Activated T-cell treated with anti-CD3 and anti-CD28 coated beads, Interleukin-2, amount 50 U/mL, for 4 hours (primary cell): ENCODE data around the gene PTPRM. TPM values are rescaled to one million over a fixed set of nuclear protein-coding genes. Genes with fewer than 3 reads are reported as not detected.

Experiments
- ATAC-seq, 2 donors: fragments of 200-7000 bp; cut with Tn5 transposase; one replicate each; pipeline ENCODE4 v1.10.0; 2021
- DNase-seq: peaks from one replicate; pipeline ENCODE4 v3.0.0-alpha.2; 2020
- H3K27me3 Mint-ChIP-seq: one replicate; pipeline ENCODE4 v1.8.0; 2021; ENCODE audit warnings: low read depth, mixed read lengths
- H3K36me3 Mint-ChIP-seq: one replicate; pipeline ENCODE4 v1.8.0; 2022; ENCODE audit warnings: mixed read lengths; ENCODE audit not compliant: insufficient read depth
- H3K4me1 Mint-ChIP-seq: one replicate; pipeline ENCODE4 v1.8.0; 2021; ENCODE audit warnings: low read depth, mixed read lengths
- H3K4me3 Mint-ChIP-seq: one replicate; pipeline ENCODE4 v1.8.0; 2021; ENCODE audit warnings: mild to moderate bottlenecking, moderate library complexity, mixed read lengths
- H3K9me3 Mint-ChIP-seq: one replicate; pipeline ENCODE4 v1.8.0; 2021; ENCODE audit warnings: mixed read lengths
- total RNA-seq, 3 donors: library from RNA; stranded (reverse); gene quantifications; one replicate each; pipeline ENCODE4 v1.2.1, GENCODE V29; 2021

PTPRM gene
- total RNA-seq, 3 donors from 2014 or later = 1.5 to 3.5 (median 2.3) TPM

- Mint-ChIP-seq H3K27me3 (no peaks in the 10 kb centered on the region), H3K36me3 (no peaks in the 10 kb centered on the region), H3K9me3 (no peaks in the 10 kb centered on the region), H3K4me1 (no peaks in the 10 kb centered on the region), H3K4me3 (no peak overlapping the region)
- DNase-seq = no peak
- no peak for ATAC-seq
Observed at GRCh38 chr18:8169722-8170121, 602.6 kb downstream of the PTPRM start.

- peaks cover 3% of the 10 kb centered on the region for H3K9me3 Mint-ChIP-seq
- no peak for DNase-seq
- H3K4me1 Mint-ChIP-seq = no peaks in the 10 kb centered on the region
- no peak overlapping the region for H3K4me3 Mint-ChIP-seq
- H3K27me3 Mint-ChIP-seq = no peaks in the 10 kb centered on the region
- no peaks in the 10 kb centered on the region for H3K36me3 Mint-ChIP-seq
- ATAC-seq = no peak
Observed at GRCh38 chr18:8174771-8175170, 607.7 kb downstream of the PTPRM start.

GRCh38 chr18:8175501-8176061 is 608.5 kb downstream of the PTPRM start:
- DNase-seq (no peak), ATAC-seq (no peak)
- Mint-ChIP-seq H3K27me3 (no peaks in the 10 kb centered on the region), H3K4me1 (no peaks in the 10 kb centered on the region), H3K9me3 (peaks cover 5% of the 10 kb centered on the region), H3K36me3 (no peaks in the 10 kb centered on the region), H3K4me3 (no peak overlapping the region)

GRCh38 chr18:8176109-8176508 is 609.0 kb downstream of the PTPRM start:
- Mint-ChIP-seq H3K4me1 (no peaks in the 10 kb centered on the region), H3K36me3 (no peaks in the 10 kb centered on the region), H3K9me3 (peaks cover 5% of the 10 kb centered on the region), H3K27me3 (no peaks in the 10 kb centered on the region), H3K4me3 (no peak overlapping the region)
- ATAC-seq = no peak
- DNase-seq = no peak

GRCh38 chr18:8176554-8176953 is 609.4 kb downstream of the PTPRM start:
- Mint-ChIP-seq H3K4me3 (no peak overlapping the region), H3K4me1 (no peaks in the 10 kb centered on the region), H3K36me3 (no peaks in the 10 kb centered on the region), H3K9me3 (peaks cover 5% of the 10 kb centered on the region), H3K27me3 (no peaks in the 10 kb centered on the region)
- no peak for DNase-seq
- no peak for ATAC-seq

GRCh38 chr18:8177330-8178016 is 610.4 kb downstream of the PTPRM start:
- no peak for ATAC-seq
- no peaks in the 10 kb centered on the region for H3K36me3 Mint-ChIP-seq
- no peak for DNase-seq

GRCh38 chr18:8186413-8186812 is 619.3 kb downstream of the PTPRM start:
- DNase-seq (no peak), ATAC-seq (no peak)
- Mint-ChIP-seq H3K27me3 (no peaks in the 10 kb centered on the region), H3K4me1 (no peaks in the 10 kb centered on the region), H3K36me3 (no peaks in the 10 kb centered on the region), H3K9me3 (no peaks in the 10 kb centered on the region), H3K4me3 (no peak overlapping the region)

More at GRCh38 chr18:8177330-8178016, 610.4 kb downstream of the PTPRM start:
- no peaks in the 10 kb centered on the region for H3K27me3 Mint-ChIP-seq
- no peaks in the 10 kb centered on the region for H3K4me1 Mint-ChIP-seq
- no peak overlapping the region for H3K4me3 Mint-ChIP-seq
- H3K9me3 Mint-ChIP-seq = peaks cover 5% of the 10 kb centered on the region

- no peaks in the 10 kb centered on the region for H3K9me3 Mint-ChIP-seq
- H3K4me3 Mint-ChIP-seq = no peak overlapping the region
- H3K36me3 Mint-ChIP-seq = no peaks in the 10 kb centered on the region
- H3K4me1 Mint-ChIP-seq = no peaks in the 10 kb centered on the region
- ATAC-seq (no peak), DNase-seq (no peak)
- H3K27me3 Mint-ChIP-seq = no peaks in the 10 kb centered on the region
Observed at GRCh38 chr18:8188184-8188583, 621.1 kb downstream of the PTPRM start.

GRCh38 chr18:8190980-8191379 is 623.9 kb downstream of the PTPRM start:
- Mint-ChIP-seq H3K27me3 (no peaks in the 10 kb centered on the region), H3K36me3 (no peaks in the 10 kb centered on the region), H3K4me3 (no peak overlapping the region), H3K9me3 (no peaks in the 10 kb centered on the region), H3K4me1 (no peaks in the 10 kb centered on the region)
- ATAC-seq (no peak), DNase-seq (no peak)

- H3K4me1 Mint-ChIP-seq = no peaks in the 10 kb centered on the region
- no peaks in the 10 kb centered on the region for H3K9me3 Mint-ChIP-seq
Observed at GRCh38 chr18:8194431-8194830, 627.3 kb downstream of the PTPRM start.

GRCh38 chr18:8196238-8196637 is 629.1 kb downstream of the PTPRM start:
- Mint-ChIP-seq H3K27me3 (no peaks in the 10 kb centered on the region), H3K4me1 (no peaks in the 10 kb centered on the region), H3K4me3 (no peak overlapping the region), H3K36me3 (no peaks in the 10 kb centered on the region), H3K9me3 (no peaks in the 10 kb centered on the region)
- no peak for ATAC-seq
- DNase-seq = no peak

More at GRCh38 chr18:8194431-8194830, 627.3 kb downstream of the PTPRM start:
- ATAC-seq = no peak
- Mint-ChIP-seq H3K36me3 (no peaks in the 10 kb centered on the region), H3K4me3 (no peak overlapping the region), H3K27me3 (no peaks in the 10 kb centered on the region)
- DNase-seq = no peak

GRCh38 chr18:8197499-8197898 is 630.4 kb downstream of the PTPRM start:
- Mint-ChIP-seq H3K4me1 (no peaks in the 10 kb centered on the region), H3K36me3 (no peaks in the 10 kb centered on the region), H3K9me3 (no peaks in the 10 kb centered on the region), H3K27me3 (no peaks in the 10 kb centered on the region), H3K4me3 (no peak overlapping the region)
- DNase-seq (no peak), ATAC-seq (no peak)

GRCh38 chr18:8207996-8208395 is 640.9 kb downstream of the PTPRM start:
- H3K9me3 Mint-ChIP-seq = peaks cover 4% of the 10 kb centered on the region
- H3K27me3 Mint-ChIP-seq = no peaks in the 10 kb centered on the region
- no peak for ATAC-seq
- DNase-seq = no peak
- no peaks in the 10 kb centered on the region for H3K36me3 Mint-ChIP-seq
- H3K4me1 Mint-ChIP-seq = no peaks in the 10 kb centered on the region
- no peak overlapping the region for H3K4me3 Mint-ChIP-seq

GRCh38 chr18:8208716-8209115 is 641.6 kb downstream of the PTPRM start:
- no peaks in the 10 kb centered on the region for H3K27me3 Mint-ChIP-seq
- ATAC-seq (no peak), DNase-seq (no peak)
- H3K4me3 Mint-ChIP-seq = no peak overlapping the region
- H3K36me3 Mint-ChIP-seq = no peaks in the 10 kb centered on the region
- peaks cover 4% of the 10 kb centered on the region for H3K9me3 Mint-ChIP-seq
- H3K4me1 Mint-ChIP-seq = no peaks in the 10 kb centered on the region
